ENCODE data around the gene DRD5.
A peak's percentile ranks its signal among the peaks of the same experiment; 100 is the strongest.
"Not testable (repeated sequence)": the region's sequence is repeated elsewhere in the genome, so short reads cannot be mapped to it uniquely, and the experiment has no call there.

DRD5 gene

GRCh38 chr4:9781343-9782135 is at the start of gene DRD5:
Gene DRD5, plus strand, starts transcription at chr4:9781634. Its CDS starts 396 bp downstream, at chr4:9782030.
- DNase-seq: no peak

- not testable (repeated sequence) for DNase-seq
These were observed 49.2 kb upstream of the DRD5 start for GRCh38 chr4:9732256-9732655.

GRCh38 chr4:9735515-9735914 is 45.9 kb upstream of the DRD5 start:
- DNase-seq: no peak

DNA sequence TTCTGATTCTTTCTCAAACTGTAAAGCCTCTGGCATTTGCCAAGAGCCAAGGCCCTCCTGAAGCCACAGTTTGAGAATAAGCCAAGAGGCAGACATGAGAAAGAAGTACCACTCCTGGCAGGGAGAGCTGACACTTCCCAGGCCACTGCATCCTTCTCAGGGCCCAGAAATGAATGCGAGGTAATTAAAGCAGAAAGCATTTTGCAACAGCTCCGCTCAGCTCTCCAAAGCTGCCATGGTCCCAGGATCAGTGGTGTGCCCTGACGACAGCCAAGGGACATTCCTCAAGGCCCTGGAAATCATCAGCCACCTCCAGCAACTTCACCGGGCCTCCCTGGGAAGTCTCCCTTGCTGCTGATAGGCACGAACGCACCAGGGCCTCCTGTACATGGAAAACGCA is 44.2 kb upstream of the DRD5 start:
- DNase-seq: not testable (repeated sequence)

- DNase-seq: not testable (repeated sequence)
These were observed 37.6 kb upstream of the DRD5 start for GRCh38 chr4:9743789-9744188.

DNA sequence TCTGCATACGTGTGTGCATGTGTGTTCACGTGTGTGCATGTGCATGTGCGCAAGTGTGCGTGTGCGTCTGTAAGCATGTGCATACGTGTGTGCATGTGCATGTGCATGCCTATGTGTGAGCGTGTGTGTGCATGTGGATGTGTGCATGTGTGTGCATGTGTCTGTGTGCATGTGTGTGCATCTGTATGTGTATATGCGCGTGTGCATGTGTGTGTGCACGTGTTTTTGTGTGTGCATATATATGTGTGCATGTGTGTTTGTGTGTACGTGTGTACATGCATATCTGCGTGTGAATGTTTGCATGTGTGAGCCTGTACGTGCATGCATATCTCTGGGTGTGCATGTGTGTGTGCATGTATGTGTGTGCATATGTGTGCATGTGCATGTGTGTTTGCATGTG is 35.7 kb upstream of the DRD5 start:
- no peak for DNase-seq

DNA sequence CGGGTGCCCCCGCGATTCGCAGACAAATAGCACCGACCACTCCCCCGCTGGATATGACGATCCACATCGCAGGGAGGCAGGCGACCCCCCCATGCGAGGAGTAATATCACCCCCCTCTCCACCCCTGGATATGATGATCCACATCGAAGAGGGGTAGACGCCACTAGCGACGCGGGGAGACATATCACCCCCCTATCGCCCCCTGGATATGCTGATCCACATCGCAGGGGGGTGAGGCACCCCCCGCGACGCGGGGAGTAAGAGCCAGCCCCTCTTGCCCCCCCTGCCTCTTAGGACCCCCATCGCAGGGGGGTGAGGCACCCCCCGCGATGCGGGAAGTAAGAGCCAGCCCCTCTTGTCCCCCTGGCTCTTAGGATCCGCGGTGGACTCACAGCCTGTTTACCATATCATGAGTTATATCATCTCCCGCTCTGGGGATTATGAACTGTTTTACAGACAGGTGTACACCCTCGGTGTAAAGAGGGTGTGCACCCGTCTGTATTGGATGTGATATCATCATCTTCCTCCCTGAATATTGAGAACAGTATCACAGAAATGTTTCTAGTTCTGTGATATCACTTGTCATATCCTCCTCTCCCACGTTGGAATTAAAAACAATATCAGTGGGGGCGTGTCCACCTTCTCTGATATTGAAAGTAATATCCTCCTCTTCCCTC is 22.7 kb upstream of the DRD5 start:
- no peak for DNase-seq

GRCh38 chr4:9762823-9763475 is 18.5 kb upstream of the DRD5 start:
- DNase-seq: peak; percentile 54

GRCh38 chr4:9764155-9764696 is 17.2 kb upstream of the DRD5 start:
- DNase-seq: no peak

- no peak for DNase-seq
These were observed 16.3 kb upstream of the DRD5 start for GRCh38 chr4:9765091-9765490.

DNA sequence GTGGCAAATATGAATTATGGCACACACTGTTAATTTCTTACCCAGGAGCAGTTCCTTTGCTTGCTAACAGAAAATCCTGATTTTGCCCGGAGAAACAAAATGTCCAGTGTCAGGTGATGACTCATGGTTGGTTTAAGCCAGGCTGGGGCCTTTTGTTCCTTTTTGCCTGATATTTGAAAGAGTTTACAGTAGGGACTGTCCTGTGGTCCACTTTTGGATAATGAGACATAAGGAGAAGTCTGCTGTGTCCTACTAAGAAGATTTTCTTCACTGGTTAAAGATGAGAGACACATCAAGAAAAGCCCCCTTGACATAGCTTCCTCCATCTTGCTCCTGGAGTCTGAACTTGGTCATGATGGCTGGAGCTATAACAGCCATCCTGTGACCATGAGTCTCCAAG is 12.1 kb upstream of the DRD5 start:
- DNase-seq: no peak

DNA sequence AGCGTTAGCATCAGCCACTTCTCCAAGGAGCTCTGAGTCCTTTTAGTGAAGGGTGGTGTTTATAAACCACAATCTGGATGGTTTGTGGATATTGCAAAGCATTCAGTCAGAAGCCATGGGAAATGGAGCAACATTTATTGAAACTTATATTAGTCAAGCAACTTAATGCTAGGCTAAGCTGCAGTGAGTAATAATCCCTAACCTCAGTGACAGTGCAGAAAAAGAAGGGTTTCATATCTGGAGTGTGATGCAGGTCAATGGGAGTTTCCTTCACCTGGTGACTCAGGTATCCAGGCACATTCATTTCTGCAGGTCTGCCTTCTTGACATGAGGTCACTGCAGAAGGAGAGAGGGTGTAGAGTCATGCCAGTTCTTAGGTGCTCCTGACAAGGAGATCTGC is 10.4 kb upstream of the DRD5 start:
- DNase-seq: no peak

- DNase-seq: no peak
These were observed 8.0 kb upstream of the DRD5 start for GRCh38 chr4:9773471-9773870.

- no peak for DNase-seq
These were observed 652 bp downstream of the DRD5 start for GRCh38 chr4:9782136-9782436.

DNA sequence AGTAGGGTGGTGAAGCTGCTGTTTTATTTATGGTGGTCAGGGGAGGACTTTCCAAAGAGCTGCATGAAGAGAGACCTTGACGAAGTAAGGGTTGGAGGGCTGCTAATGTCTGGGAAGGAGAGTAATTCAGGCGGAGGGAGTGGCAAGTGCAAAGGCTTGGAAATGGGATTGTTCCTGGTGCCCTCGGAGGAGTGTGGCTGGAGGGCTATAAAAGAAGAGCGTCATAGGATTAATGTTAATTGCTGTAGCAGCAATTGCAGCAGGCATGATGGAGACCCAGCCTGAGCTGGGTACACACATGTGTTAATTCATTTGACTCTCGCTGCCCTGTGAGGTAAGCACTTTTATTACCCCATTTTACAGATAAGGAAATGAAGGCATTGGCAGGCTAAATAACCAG is 4.5 kb downstream of the DRD5 start:
- DNase-seq: not testable (repeated sequence)

DNA sequence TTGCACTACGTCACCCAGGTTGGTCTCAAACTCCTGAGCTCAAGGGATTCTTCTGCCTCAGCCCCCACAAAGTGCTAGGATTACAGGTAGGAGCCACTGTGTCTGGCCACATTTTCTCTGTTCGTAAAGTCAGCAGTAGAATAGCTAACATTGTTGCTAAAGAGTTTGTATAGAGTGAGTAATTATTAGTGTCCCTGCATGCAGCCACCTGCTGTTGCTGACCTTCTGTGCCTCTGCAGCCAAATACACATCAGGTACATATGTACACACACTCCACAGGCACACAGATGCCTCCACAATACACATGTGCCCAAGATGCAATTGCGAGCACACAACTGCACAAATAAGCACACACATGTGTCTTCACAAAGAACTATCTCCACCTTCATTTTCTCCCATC is 10.9 kb downstream of the DRD5 start:
- no peak for DNase-seq

- not testable (repeated sequence) for DNase-seq
These were observed 15.2 kb downstream of the DRD5 start for GRCh38 chr4:9796641-9797040.

- DNase-seq: peak; percentile 15
These were observed 19.4 kb downstream of the DRD5 start for GRCh38 chr4:9800848-9801247.

DNA sequence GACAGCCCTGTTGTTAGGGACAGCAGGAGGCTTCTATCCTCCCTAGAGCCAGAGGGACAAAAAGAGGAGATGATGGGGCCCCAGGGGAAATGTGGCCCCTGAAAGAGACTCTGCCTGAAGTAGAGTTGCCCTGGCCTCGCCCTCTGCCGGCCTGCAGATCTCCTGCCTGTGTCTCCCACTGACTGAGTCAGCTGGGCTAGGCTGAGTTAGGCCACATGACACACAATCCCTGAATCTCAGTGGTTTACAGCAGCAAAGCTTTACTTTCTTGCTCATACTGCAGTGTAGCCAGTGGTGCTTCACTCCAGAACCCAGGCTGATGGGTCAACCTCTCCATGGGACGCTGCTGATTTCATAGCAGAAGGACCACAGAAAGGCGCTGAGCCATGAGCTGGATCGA is 23.5 kb downstream of the DRD5 start:
- DNase-seq: no peak

DNA sequence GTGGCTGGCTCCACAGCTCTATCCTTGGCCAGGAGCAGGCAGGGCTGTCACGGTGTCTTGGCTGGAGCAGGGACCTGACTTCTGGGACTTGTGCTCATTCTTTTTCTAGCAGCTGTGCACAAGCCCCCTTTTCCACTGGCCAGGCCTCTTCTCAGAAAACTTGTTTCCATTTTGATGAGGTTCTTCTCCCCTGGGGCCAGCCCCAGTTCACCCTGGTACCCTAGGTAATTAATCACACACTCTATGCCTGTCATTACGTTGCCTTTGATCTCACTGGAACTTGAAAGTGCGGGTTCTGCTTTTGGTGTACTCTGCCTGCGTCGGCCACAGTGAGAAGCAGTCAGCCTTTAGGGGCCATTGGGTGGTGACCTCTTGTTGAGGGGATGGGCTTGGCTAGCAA is 26.6 kb downstream of the DRD5 start:
- DNase-seq: no peak

DNA sequence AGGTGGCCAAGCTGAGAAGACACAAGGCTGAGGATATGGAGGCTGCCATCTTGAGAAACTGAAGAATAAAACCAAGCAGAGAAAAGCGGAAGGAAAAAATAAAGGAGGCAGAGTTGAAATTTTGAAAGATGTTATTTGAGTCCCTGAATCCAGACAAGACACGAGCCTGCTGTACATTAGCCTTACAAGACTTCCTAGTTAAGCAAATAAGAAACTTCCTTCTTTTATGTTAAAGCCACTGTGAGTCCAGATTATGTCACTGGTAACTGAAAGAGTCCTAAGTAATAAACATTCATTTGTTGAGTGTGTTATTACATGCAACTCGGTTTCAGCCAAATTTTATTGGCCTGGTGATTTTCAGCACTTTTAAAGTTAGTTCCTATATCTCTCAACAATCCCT is 30.4 kb downstream of the DRD5 start:
- DNase-seq: no peak

DNA sequence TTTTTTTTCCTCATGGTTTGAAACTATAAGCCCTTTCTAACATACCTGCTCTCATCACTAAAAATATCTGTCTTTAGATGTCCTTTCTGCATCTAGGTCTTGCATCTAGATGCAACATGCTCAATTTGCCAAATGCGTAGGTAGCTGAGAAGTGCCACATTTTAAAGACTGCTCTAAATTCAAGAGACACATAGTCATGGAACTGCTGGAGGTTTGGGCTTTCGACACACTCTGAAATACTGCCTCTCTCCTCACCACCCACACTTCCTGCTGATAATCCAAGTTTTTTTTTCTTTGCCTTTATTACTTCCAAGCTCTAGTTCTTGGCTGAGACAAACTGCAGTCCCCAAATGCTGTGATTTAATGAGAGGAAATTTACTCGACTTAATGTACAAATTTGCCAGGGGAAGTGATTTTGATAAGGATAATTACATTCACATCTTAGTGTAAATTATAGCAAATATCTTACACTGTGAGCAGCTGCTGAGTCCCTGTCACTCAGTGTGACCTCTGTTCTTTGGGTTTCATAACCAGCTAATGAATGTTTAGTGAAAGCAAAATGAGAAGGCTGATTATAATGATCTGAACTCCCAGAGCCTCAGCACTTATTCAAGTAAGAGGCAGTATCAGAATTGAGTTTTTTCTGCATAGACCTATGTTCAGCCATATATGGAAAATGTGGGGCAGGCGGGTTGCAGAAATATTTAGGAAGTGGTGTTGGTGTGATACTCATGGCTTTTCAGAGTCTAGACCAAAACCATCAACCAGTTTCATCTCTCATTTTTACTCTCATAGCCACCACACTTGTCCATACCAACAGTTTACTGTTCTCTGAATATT is 31.3 kb downstream of the DRD5 start:
- DNase-seq: no peak

DNA sequence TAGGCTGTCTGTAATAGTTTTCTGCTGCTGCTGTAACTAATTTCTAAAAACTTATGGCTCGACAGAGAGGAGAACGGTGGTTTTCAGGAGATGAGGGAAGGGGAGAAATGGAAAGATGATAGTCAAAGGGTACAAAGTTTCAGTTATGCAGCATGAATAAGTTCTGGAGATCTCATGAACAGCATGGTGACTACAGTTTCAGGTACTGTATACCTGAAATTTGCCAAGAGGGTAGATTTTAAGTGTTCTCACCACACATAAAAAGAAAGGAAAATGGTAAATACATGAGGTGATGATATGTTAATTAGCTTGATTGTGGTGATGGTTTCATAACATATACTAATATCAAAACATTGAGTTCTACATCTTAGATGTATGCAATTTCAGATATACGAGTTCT is 34.9 kb downstream of the DRD5 start:
- DNase-seq: no peak
